Astrocyte (in vitro differentiated cells and primary cell): Measurements from ENCODE around the gene RABGAP1L. TPM values are rescaled to one million over a fixed set of nuclear protein-coding genes. Genes with fewer than 3 reads are reported as not detected.

Source experiments
- DNase-seq: peaks from one replicate; pipeline ENCODE4 v3.0.0-alpha.2; 2010; ENCODE audit warnings: low read depth
- FAIRE-seq: peaks from 2 replicates; lab custom pipeline; 2011; peaks lifted over from hg19 to GRCh38; lab: Jason Lieb, UNC
- H2AFZ ChIP-seq: 2 replicates; pipeline ENCODE4 v1.6.0; 2012; ENCODE audit warnings: low read depth, low read length, inconsistent platforms
- H3K27ac ChIP-seq: 2 replicates; pipeline ENCODE4 v1.5.1; 2011; ENCODE audit warnings: low read depth, low read length, inconsistent platforms
- H3K27me3 ChIP-seq: 2 replicates; pipeline ENCODE4 v1.6.0; 2011; ENCODE audit warnings: low read length, inconsistent platforms; ENCODE audit not compliant: insufficient read depth
- H3K36me3 ChIP-seq: 2 replicates; pipeline ENCODE4 v1.5.1; 2011; ENCODE audit warnings: low read length, inconsistent platforms; ENCODE audit not compliant: insufficient read depth
- H3K4me1 ChIP-seq: 2 replicates; pipeline ENCODE4 v1.5.1; 2011; ENCODE audit warnings: low read length, inconsistent platforms; ENCODE audit not compliant: insufficient read depth
- H3K4me2 ChIP-seq: 2 replicates; pipeline ENCODE4 v1.6.0; 2012; ENCODE audit warnings: low read length, inconsistent platforms
- H3K4me3 ChIP-seq: 2 replicates; pipeline ENCODE4 v1.5.1; 2011; ENCODE audit warnings: low read depth, mild to moderate bottlenecking, low read length, inconsistent platforms; ENCODE audit not compliant: insufficient read depth
- H3K79me2 ChIP-seq: 2 replicates; pipeline ENCODE4 v1.6.0; 2012; ENCODE audit warnings: mild to moderate bottlenecking, low read length, inconsistent platforms; ENCODE audit not compliant: insufficient read depth
- H3K9ac ChIP-seq: 2 replicates; pipeline ENCODE4 v1.6.0; 2012; ENCODE audit warnings: mild to moderate bottlenecking, low read length, inconsistent platforms
- H3K9me3 ChIP-seq: 2 replicates; pipeline ENCODE4 v1.5.1; 2012; ENCODE audit warnings: low read depth, mild to moderate bottlenecking, low read length, inconsistent platforms; ENCODE audit not compliant: insufficient read depth
- H4K20me1 ChIP-seq: 2 replicates; pipeline ENCODE4 v1.6.0; 2012; ENCODE audit warnings: low read length, inconsistent platforms; ENCODE audit not compliant: insufficient read depth
- H3K27ac Mint-ChIP-seq: one replicate; pipeline ENCODE4 v1.8.0; 2021; ENCODE audit warnings: mild to moderate bottlenecking, mixed read lengths; ENCODE audit not compliant: unreplicated experiment
- H3K27me3 Mint-ChIP-seq: one replicate; pipeline ENCODE4 v1.8.0; 2021; ENCODE audit warnings: low read depth, mixed read lengths; ENCODE audit not compliant: unreplicated experiment
- H3K36me3 Mint-ChIP-seq: one replicate; pipeline ENCODE4 v1.8.0; 2021; ENCODE audit warnings: low read depth, mixed read lengths; ENCODE audit not compliant: unreplicated experiment
- H3K4me1 Mint-ChIP-seq: one replicate; pipeline ENCODE4 v1.8.0; 2021; ENCODE audit warnings: low read depth, mixed read lengths; ENCODE audit not compliant: unreplicated experiment
- H3K4me3 Mint-ChIP-seq: one replicate; pipeline ENCODE4 v1.8.0; 2021; ENCODE audit warnings: mild to moderate bottlenecking, moderate library complexity, mixed read lengths; ENCODE audit not compliant: unreplicated experiment
- H3K9me3 Mint-ChIP-seq: one replicate; pipeline ENCODE4 v1.8.0; 2021; ENCODE audit warnings: mild to moderate bottlenecking, mixed read lengths; ENCODE audit not compliant: unreplicated experiment
- CTCF ChIP-seq: IDR thresholded peaks from 2 replicates; pipeline ENCODE4 v1.5.1; 2011; ENCODE audit warnings: low read depth, mild to moderate bottlenecking, inconsistent platforms, low read length, moderate library complexity; ENCODE audit not compliant: insufficient read depth
- EZH2 ChIP-seq: IDR thresholded peaks from 2 replicates; pipeline ENCODE4 v1.6.1; 2012; ENCODE audit warnings: mild to moderate bottlenecking, low read length, inconsistent platforms; ENCODE audit not compliant: insufficient read depth
- total RNA-seq: library from RNA; stranded (reverse); gene quantifications from 2 replicates; pipeline ENCODE4 v1.2.1, GENCODE V29; 2021

Gene RABGAP1L
- total RNA-seq, 1 donor from 2014 or later: 40.2 TPM

DNA sequence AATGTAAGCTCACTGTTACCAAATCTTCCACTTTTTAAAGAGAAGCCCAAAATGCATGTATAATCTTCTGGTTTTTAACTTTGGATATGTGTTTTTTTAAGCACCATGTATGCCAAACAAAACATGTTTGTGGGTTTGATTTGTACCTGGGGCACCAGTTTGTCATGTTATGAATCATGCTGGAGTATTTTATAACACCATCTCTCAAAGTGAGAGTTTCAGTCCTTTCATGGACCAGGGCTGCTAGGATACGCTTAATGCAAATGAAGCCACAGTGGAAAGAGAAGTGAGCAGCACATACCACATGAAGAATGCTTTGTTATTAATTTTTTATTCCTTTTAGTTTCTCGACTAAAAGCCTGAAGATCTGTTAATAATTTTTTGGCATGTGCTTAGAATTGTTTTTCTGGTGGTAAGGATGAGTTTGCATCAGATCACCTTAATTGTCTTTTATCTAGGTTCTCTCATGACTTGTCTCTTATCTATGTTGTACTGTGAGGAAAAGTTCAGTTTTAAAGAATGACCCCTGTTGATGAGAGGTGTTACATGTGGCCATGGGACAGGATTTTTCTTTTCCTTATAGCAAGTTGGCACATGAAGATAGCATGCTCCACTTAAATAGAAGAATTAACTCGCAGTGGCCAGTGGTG, 2.0 kb upstream of the RABGAP1L start:
- Histone ChIP-seq H3K4me3 (no peak overlapping the region), H3K9me3 (no peaks in the 10 kb centered on the region), H3K27me3 (no peaks in the 10 kb centered on the region), H3K4me1 (peaks cover 5% of the 10 kb centered on the region), H3K4me2 (no peak overlapping the region), H3K9ac (no peak overlapping the region), H3K79me2 (peaks cover 22% of the 10 kb centered on the region), H2AFZ (no peak overlapping the region), H3K27ac (no peak overlapping the region), H3K36me3 (no peaks in the 10 kb centered on the region), H4K20me1 (peaks cover 18% of the 10 kb centered on the region)
- H3K4me3 Mint-ChIP-seq: no peak overlapping the region
- no peaks in the 10 kb centered on the region for H3K36me3 Mint-ChIP-seq
- H3K27ac Mint-ChIP-seq: no peak overlapping the region
- no peak for FAIRE-seq
- TF ChIP-seq EZH2: no peak
- no peak for TF ChIP-seq CTCF
- H3K9me3 Mint-ChIP-seq: no peaks in the 10 kb centered on the region
- H3K4me1 Mint-ChIP-seq: peaks cover 6% of the 10 kb centered on the region
- peaks cover 3% of the 10 kb centered on the region for H3K27me3 Mint-ChIP-seq
- no peak for DNase-seq

- H3K9ac ChIP-seq: peak overlapping the region; percentile 90
- peaks cover 34% of the 10 kb centered on the region for H3K79me2 ChIP-seq
- H3K4me2 ChIP-seq: peak overlapping the region; percentile 95
- DNase-seq (no peak), FAIRE-seq (no peak)
- H4K20me1 ChIP-seq: peaks cover 20% of the 10 kb centered on the region
- H3K27me3 ChIP-seq: no peaks in the 10 kb centered on the region
- H3K9me3 ChIP-seq: no peaks in the 10 kb centered on the region
- Mint-ChIP-seq H3K27ac (no peak overlapping the region), H3K36me3 (no peaks in the 10 kb centered on the region), H3K27me3 (peaks cover 3% of the 10 kb centered on the region), H3K4me1 (peaks cover 7% of the 10 kb centered on the region), H3K4me3 (peak overlapping the region; percentile 86), H3K9me3 (no peaks in the 10 kb centered on the region)
- H3K36me3 ChIP-seq: no peaks in the 10 kb centered on the region
- H3K27ac ChIP-seq: no peak overlapping the region
- peak overlapping the region; percentile 89 for H2AFZ ChIP-seq
- peaks cover 5% of the 10 kb centered on the region for H3K4me1 ChIP-seq
- H3K4me3 ChIP-seq: peak overlapping the region; percentile 87
- TF ChIP-seq CTCF (no peak), EZH2 (no peak)
Measured at GRCh38 chr1:174158767-174159251, 511 bp upstream of the RABGAP1L start.

DNA sequence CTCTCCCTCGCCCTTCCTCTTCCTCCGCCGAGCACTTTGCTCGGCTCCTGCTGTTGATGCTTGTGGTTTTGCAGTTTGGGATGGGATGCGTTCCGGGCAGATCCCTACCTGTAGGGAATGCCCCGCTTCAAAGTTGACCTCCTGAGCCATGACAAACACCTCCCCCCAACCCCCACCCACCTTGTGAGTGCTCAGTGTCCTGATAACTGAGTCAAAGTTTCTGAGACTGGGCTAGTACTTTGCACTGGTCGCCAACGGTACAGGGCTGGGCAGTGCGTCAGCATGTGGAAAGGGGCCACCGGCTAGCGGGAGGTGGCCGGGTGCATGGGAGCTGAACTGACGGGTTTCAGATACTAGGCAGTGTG, 771 bp downstream of the RABGAP1L start:
- peaks cover 3% of the 10 kb centered on the region for H3K27me3 Mint-ChIP-seq
- Histone ChIP-seq H3K79me2 (peaks cover 42% of the 10 kb centered on the region), H3K4me1 (peaks cover 5% of the 10 kb centered on the region), H4K20me1 (peaks cover 20% of the 10 kb centered on the region), H2AFZ (peak overlapping the region; percentile 94), H3K4me3 (peak overlapping the region; percentile 87), H3K27ac (peak overlapping the region; percentile 66), H3K9ac (peak overlapping the region; percentile 90), H3K27me3 (no peaks in the 10 kb centered on the region), H3K4me2 (peak overlapping the region; percentile 95), H3K36me3 (no peaks in the 10 kb centered on the region), H3K9me3 (no peaks in the 10 kb centered on the region)
- H3K4me1 Mint-ChIP-seq: peaks cover 7% of the 10 kb centered on the region
- peak overlapping the region; percentile 48 for H3K27ac Mint-ChIP-seq
- H3K4me3 Mint-ChIP-seq: peak overlapping the region; percentile 97
- TF ChIP-seq CTCF: no peak
- TF ChIP-seq EZH2: no peak
- no peak for DNase-seq
- no peaks in the 10 kb centered on the region for H3K9me3 Mint-ChIP-seq
- H3K36me3 Mint-ChIP-seq: peaks cover 2% of the 10 kb centered on the region
- FAIRE-seq: no peak
